HS-27A (cell line): Measurements from ENCODE around the gene CEP85.
"Not testable (repeated sequence)": the region's sequence is repeated elsewhere in the genome, so short reads cannot be mapped to it uniquely, and the experiment has no call there.

ENCODE experiments used
- DNase-seq: peaks from one replicate; pipeline ENCODE4 v3.0.0-alpha.2; 2012; ENCODE audit warnings: low read depth, missing footprints

Gene CEP85

DNA sequence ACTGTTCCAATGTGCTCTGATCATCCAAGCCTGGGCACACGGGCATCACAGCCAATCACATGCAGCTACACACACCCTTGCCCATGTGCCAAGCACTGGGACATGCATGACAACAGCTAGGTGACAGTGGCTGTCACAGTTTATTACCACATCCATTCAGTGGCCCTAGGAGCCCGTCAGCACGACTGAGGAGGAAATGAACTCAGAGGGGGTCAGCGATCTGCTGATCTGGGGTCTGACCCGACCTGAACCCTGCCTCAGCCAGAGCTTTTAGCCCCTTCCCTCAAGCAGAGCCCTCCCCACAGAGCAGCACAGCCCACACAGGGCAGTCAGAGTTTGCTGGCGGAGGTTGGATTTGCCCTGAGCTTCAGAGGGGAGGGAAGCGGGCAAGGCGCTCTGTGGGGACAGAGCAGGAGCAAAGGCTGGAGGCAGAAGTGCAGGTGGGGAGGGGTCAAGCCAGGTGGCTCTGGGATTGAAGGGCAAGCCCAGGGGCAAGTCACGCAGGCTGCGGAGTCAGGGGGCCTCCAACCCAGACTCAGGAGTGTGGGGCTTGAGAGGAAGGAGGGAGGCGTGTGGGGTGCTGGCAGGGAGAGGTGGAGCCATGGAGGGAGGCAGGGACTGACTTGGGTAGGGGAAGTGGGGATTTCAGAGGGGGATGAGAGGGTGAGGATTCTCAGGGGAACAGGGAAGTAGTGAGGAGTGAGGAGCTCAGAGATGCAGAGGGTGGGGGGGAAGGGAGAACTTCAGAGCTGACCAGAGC lies 56.3 kb downstream of the CEP85 start:
- DNase-seq = no peak

DNA sequence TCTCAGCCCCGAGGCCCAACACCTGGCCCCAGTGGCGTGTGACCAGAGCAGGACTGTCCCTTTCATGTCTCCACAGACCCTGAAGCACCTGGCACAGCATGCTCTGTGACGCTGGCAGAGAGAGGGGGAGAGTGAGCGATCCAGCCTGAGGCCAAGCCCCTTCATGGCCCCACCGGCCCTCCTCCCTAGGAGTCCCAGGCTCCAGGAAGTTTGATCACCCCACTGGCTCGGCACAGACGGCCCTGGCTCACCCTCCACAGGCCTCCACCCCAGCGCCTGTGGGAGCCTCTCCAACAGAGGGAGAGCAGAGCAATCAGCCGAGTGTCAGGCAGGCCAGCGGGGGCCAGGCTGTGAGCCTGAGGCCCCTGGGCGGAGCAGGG lies 56.9 kb downstream of the CEP85 start:
- DNase-seq = no peak

DNA sequence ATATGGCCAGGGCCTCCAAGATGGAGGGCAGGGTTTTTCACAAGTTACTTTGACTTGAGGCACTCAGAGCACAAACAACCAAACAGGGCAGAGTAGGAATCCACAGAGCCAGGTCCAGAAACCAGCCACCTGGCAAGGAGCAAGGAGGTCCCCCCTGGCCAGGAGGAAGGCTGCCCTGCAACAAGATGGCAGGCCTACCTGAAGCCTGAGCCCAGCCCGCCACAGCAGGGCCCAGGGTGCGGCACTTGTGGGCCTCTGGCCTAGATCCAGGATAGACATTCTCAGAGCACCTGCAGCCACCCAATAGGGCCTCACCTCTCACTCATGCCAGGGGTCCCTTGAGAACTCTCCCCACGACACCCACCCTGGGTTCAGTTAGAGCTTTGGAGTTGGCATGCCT lies 57.4 kb downstream of the CEP85 start:
- no peak for DNase-seq

DNA sequence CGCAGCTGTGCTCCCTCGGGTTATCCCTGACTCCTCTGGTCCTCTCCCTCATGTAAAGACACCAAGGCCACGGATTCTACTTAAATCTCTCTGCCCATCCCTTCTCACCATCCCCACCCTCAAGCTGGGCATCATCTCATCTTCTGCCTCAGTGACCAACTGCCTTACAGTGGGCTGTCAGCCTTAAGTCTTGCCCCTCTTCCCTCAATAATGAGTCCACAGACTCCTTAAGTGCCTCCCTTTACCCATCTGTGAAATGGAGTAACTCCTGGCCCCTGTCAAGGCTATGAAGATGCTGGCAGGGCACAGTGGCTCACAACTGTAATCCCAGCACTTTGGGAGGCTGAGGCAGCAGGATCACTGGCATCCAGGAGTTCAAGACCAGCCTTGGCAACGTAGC lies 57.9 kb downstream of the CEP85 start:
- DNase-seq = no peak

DNA sequence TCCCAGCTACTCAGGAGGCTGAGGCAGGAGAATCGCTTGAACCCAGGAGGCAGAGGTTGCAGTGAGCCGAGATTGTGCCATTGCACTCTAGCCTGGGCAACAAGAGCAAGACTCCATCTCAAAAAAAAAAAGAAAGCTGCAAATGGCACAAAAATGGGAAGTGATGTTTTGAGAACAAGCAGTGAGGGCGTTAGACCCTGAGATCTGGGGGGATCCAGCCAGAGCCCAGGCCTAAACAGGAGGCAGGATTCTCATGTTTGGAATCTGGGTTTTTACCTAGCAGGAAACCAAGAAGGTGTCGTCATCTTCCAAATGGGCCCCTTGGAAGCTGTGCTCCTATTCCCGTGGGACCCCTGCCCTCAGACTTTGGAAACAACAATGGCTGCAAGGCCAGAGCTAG lies 58.7 kb downstream of the CEP85 start:
- not testable (repeated sequence) for DNase-seq

DNA sequence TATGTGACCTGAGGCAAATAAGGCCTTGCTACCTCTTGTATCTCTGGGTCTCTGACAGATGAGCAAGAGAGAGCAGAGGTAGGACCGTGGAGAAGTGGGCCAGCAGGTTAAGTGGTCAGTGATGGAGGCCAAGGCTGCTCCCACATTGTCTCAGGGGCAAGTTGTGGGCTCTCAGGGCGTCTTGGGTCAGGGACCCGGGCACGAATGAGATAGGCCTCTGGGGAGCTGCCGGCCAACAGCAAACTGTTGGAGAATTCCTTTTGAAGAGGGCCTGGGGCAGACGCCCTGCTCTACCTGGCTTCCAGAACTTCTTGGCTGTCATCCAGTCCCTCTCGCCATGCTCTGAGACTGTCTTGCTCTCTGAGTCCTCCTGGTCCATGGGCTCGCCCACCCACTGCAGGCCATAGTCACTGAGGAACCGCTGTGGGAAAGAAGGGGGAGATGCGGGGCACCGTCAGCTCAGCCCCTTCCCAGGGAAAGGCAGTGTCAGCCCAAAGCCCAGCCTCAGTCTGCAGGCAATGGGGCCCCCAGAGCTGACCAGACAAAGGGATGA lies 60.0 kb downstream of the CEP85 start:
- DNase-seq = no peak

DNA sequence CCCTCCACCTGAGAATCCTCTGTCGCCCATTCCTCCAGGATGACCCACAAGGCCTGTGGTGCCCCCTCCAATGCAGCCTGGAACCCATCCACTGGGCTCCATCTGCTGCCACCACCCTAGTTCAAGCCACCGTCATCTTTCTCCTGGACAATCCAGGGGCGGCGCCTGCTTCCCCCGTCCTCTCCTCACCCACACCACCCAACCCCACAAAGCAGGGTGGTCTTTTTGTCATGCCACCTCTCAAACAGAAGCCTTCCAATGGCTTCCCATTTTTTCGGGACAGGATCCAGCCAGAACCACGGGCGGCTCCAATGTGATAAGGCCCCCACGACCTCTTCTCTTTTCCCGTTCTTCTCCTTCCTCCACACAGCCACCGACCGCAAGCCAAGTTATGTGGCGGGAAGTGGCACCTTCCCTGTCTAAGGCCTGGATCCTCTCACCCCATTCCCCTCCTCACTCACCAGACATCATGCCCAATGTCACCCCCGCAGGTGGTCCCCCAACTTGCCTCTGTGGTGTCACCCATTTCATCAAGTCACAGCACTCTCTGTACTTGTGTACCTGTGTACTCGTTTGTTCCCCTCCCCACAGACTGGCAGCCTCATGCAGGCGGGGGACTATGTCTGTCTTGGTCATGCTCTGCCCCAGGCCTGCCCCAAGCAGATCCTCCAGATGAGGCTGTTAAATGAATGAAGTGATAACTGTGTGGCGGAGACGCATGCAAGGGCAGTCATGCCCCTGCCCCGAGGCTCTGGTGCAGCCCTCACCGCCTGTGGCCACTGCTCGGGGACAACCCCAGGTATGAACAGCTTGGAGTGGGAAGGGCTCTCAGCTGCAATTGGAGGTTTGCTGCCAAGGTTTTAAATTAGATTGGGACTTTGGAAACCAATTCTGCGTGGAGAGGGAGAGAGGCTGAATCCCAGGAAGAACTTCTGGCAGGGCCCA lies 61.5 kb downstream of the CEP85 start:
- DNase-seq = no peak

DNA sequence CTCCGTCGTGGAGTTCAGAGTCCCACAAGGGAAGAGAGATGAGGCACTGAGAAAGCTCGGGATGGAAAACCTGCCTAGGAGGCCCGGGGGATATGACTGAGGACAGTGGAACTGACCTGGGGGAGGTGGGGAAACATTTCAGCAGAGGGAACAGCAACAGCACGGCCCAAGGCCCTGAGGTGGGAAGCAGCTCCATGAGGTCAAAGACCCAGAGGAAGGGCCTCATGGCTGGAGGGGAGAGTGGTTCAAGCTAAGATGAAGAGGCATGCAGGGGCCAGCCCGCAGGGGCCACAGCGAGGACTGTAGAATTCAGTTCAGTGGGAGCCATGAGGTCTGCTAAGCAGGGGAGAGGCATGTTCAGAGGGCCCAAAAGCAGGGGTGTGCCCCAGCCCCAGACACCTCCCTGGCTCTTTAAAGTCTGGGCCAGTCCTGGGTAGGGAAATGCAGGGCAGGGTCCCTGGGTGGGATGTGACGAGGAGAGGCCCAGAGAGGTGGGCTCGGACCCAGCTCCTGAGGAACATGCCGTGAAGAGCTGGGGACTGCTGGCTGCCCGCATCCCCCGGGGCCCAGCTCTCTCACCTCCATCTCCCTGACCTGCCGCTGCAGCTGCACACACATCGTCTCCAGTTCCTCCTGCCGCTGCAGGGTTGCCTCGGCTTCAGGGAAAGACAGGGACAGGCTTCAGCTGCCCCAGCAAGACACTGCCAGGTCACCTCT lies 62.5 kb downstream of the CEP85 start:
- no peak for DNase-seq

DNA sequence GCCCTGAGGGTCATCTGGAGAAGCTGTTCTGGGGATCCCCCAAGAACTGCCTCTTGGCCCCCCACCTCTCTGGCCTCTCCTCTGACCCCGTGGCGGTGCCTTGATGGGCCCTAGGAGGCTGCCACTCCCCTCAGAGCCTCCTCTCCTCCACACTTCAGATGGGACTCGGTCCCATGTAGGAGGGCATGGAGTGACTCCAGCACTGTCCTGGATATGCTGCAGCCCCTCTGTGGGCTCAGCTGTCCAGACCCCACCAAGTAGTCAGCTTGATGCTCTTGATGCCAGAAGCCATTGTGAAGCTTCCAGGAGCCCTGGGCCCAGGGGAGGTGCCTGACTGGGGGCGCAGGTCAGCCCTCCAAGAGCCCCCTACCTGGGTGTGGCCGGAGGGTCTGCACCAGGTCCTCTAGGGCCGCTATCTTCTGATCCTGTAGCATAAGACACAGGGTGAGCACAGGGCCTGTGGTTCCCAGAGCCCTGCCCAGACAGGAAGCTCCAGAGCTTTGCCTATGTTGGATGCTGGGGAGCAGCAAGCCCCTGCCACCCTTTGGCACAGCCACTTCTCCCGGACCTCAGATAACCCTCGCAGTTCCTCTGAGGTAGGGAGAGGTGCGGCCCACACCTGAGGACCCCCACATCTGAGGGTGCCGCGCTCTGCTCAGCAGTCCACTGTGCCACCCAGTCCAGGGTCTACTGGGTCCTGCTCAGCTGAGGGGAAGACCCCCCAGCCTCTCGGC lies 63.2 kb downstream of the CEP85 start:
- DNase-seq = no peak

DNA sequence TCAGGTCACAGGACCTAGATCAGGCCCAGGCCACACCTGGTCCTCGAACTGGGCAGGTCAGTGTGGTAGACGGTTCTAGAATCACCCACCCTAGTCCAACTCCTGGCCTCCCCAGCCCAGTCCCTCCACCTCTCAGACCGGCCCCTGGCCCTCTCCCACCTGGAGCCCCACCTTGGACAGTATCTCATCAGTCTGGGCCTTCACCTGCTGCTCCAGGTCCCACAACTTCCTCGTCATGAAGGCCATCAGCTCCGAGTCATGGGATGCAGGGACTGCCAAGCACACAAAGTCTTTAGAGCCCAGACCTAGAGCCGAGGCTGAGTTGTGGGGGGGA lies 63.8 kb downstream of the CEP85 start:
- no peak for DNase-seq

DNA sequence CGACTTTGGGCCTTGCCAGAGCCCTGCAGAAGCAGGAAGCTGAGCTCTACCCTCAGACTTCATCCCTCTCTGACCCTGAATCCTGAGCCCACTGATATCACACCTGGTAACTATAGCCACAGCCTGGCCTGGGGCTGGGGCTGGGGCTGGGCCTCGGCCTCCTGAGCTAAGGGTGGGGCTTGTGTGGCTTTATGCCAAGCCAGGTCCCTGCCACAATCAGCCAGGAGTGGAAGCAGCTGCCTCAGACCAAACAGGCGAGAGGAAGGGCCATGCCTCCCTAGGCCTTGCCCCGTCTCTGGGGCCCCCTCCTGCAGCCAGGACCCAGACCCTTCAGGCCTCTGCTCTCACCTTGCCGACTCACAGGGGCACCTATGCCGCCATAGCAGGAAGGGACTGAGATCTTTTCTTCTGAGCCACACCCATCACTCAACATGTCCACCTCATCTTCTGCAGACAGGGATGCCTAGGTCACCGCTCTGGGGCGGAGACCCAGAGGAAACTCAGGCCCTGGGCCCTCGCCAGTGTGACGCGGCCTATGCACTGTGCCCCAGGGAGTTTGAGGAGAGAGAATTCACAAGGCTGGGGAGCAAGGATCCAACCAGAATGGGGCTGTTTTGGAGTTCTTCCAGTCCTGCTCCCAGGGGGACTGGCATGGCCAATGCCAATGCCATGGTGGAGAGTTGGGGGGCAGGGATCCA lies 66.7 kb downstream of the CEP85 start:
- DNase-seq = no peak

DNA sequence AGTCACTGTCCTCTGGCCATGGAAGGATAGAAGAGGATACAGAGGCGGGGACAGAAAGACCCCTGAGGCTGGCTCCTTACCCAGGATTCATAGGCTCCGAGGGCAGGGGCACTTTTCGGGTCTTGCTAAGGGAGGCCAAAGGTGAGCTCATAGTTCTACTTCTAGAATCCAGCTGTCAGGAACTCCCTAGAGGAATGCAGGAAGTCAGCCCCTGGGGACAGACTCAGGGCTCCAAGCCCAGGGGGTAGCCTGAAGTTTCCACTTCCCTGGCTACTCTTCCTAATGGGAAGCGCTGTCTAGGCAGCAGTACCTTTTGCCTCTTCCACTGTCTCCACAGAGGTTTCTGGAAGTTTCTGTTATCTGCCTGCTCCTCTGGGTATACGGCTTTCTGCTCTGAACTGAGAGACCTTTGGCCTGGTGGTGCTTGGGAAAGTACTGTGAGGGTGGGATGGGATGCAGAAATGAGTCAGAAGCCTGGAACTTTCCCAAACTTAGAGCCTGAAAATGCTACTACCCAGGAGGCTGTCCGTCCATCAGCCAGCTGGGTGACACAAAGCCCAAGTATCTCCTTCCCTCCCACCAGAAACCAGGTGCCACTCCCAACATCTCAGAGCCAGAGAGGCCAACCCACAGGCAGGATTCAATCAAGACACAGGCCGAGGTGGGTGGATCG lies 68.9 kb downstream of the CEP85 start:
- peak; percentile 81 for DNase-seq

DNA sequence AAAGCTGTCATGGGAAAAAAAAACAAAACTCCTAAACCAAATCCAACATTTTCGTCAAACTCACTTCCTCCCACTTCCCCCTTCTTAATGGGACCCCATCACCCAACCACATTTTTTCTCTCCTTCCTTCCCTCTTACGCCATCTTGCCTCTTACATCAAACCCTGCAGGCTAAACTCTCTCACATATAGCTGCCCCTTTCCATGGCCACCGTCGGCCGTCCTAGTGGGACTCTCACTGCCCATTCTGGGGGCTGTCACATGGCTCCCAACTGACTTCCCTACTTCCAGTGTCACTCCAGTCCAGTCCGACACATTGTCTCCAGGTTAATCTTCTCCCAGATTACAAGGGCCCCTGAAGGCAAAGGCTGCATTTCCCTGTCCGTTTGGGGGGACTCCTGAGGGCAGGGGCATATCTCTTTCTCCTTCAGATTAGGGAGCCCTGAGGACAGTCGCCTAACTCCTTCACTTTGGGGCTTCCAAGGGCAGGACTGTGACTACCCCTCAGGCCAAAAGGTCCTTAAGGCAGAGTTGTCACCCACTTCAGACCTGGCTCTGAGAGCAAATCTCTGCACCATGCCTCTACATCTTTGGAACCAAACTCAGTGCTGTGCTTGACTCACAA lies 71.8 kb downstream of the CEP85 start:
- no peak for DNase-seq

DNA sequence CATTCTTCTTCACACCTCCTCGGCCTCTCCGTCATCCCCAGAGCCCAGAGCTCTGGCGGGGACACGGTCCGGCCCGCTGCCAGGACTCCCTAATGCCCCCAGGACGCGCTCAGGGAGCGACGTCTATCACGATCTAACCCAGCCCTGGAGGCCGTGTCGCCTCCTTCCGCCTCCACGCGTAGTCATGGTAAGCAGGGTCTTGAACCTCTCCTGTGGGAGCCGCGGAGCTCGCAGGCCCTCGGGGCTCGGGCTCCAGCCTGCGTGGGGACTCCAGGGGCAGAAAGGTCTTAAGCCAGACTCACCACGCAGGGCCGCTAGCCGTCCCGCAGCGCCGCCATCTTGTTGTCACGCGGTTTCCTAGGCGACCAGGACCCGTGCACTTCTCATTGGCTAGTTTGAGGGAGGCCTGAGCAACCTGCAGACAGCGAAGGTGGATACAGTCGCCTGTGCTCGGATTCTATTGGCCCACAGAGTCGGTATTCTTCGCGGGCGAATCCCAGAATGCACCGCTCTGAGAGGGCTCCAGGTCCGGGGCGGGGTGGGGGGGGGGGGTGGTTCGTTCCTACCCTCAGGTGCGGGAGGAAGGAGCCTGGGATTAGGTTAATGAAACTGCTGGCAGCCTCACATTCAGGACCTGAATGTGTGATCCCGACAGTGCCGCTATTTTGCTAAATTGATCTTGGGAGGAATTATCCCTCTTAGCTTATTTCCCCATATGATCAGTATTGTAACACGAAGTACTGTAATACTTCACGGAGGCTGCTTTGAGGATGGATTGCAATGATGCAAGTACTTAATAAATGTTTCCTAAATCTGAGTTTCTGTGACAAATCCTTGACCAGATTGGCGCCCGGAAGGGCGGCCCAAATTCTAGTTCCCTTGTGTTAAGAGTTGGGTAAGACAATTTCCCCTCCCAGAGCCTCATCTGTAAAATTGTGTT lies 72.6 kb downstream of the CEP85 start, which contains the start of gene UBXN11:
TSS of gene UBXN11 (minus strand) at position 347 of the 940 bp plus-strand sequence. CDS start 3,753 bp downstream, outside the sequence.
- DNase-seq = peak; percentile 92

DNA sequence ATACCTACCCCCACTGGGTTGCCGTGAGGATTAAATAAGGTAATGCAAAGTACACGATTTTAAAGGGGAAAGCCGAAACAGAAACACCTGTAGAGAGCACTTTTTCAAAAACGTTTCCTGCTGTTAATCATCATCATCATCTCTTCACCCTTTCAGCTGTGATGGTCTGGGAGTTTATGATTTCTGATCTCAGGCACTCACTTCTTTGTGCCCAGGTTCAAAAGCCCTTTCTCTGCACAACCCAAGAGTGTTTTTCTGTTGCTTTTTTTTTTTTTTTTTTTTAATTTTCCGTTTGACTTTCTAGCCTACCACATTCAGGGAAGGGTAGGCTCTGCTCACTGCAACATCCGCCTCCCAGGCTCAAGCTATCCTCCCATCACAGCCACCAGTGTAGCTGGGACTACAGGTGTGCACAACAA lies 73.4 kb downstream of the CEP85 start:
- no peak for DNase-seq

DNA sequence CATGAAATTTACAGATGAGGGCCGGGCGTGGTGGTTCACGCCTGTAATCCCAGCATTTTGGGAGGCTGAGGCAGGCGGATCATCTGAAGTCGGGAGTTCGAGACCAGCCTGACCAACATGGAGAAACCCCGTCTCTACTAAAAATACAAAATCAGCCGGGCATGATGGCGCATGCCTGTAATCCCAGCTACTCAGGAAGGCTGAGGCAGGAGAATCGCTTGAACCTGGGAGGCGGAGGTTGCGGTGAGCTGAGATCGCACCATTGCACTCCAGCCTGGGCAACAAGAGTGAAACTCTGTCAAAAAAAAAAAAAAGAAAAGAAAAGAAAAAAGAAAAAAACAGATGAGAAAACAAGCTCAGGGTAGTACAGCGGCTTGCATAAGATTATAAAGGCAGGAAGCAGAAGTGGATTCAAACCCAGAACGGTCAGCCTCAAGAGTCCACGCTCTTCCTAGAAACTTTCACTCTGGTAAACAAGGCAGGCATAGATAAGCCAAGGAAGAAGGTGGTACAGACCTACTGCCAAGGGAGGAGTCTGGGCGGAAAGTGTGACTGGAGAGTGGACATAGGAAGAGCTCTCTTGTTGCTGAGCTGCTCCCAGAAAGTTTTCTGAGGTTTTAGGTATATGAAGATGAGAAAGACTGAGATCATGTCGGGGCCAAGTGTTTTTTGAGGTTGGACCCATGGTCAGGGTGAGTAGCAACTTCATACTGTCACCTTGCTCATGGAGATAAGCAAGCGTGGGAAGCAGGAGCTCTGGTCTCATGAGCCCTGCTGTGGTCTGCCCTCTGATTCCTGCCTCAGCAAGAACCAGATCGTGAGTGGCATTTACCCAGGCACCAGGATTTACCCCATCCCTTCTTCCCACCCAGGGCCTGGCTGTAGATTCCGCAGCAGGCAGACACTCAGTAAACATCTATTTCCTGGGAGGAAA lies 74.2 kb downstream of the CEP85 start:
- DNase-seq = not testable (repeated sequence)

DNA sequence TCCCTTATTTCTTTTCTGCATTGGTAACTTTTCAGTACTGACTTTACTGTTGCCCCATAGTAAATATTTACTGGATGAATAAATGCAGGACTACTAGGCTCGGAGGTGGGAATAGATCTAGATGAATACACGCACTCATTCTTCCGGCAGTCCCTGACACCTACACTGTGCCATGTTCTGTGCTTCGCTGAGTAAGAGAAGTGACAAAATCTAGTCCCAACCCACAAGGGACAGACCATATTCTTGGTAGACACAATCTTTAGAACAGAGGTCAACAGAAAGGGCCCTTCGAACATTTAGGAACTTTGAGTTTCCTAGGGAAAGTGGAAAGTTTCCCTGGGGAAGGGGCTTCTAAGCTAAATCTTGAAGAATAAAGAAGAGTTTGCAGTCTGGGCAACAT lies 80.5 kb downstream of the CEP85 start:
- no peak for DNase-seq
